Neural progenitor cell (in vitro differentiated cells): ENCODE results near the gene C5AR2.
"Not testable (repeated sequence)": the region's sequence is repeated elsewhere in the genome, so short reads cannot be mapped to it uniquely, and the experiment has no call there.

ENCODE experiments used
- EZH2 ChIP-seq: fragments of 200-600 bp; sonication (generic); IDR thresholded peaks from 2 replicates; pipeline ENCODE4 v1.6.1; 2017; ENCODE audit warnings: antibody characterized with exemption, mild to moderate bottlenecking, moderate library complexity
- TF ChIP-seq, protein P1 (sequence below): fragments of 200-600 bp; sonication (generic); IDR thresholded peaks from 2 replicates; pipeline ENCODE4 v1.5.1; 2017; ENCODE audit warnings: antibody characterized with exemption, mild to moderate bottlenecking

DNA sequence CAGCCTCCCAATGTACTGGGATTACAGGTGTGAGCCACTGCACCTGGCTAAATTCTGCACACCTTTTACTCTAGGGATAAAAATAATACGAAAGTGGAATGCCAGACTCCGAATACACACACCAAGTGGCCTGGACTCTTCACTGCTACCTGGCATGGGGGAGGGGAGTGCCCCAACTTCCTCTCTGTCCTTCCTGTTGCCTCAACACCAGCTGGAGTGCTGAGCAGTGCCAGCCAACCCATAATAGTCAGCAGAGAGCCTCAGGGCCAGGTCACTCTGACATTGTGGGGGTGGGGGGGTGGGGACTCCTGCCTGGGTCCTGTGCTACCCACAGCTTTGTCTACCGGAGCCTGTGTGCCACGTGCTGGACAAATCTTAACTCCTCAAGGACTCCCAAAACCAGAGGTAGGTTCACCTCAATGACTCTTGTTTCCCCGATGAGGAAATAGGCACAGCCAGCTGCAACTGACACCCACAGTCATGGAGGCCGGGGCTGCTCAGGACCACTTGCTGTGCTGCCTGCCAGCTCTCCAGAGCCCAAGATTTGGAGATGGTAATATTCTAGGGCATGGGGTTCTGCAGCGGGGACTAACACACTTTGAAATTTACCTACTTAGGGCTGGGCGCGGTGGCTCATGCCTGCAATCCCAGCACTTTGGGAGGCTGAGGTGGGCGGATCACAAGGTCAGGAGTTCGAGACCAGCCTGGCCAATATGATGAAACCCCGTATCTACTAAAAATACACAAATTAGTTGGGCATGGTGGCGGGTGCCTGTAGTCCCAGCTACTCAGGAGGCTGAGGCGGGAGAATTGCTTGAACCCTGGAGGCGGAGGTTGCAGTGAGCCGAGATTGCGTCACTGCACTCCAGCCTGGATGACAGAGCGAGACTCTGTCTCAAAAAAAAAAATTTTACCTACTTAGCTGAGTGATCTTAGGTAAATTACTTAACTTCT is 5.1 kb downstream of the C5AR2 start:
- TF ChIP-seq, protein P1, sequence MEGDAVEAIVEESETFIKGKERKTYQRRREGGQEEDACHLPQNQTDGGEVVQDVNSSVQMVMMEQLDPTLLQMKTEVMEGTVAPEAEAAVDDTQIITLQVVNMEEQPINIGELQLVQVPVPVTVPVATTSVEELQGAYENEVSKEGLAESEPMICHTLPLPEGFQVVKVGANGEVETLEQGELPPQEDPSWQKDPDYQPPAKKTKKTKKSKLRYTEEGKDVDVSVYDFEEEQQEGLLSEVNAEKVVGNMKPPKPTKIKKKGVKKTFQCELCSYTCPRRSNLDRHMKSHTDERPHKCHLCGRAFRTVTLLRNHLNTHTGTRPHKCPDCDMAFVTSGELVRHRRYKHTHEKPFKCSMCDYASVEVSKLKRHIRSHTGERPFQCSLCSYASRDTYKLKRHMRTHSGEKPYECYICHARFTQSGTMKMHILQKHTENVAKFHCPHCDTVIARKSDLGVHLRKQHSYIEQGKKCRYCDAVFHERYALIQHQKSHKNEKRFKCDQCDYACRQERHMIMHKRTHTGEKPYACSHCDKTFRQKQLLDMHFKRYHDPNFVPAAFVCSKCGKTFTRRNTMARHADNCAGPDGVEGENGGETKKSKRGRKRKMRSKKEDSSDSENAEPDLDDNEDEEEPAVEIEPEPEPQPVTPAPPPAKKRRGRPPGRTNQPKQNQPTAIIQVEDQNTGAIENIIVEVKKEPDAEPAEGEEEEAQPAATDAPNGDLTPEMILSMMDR = not testable (repeated sequence)
- TF ChIP-seq EZH2 = not testable (repeated sequence)
